Colon (tissue), 2 donors: Measurements from ENCODE around the gene ZNF70.

Experiments used
- FAIRE-seq: peaks from 2 replicates; lab custom pipeline; 2012; peaks lifted over from hg19 to GRCh38; lab: Jason Lieb, UNC
- donor health status: control.
- donor health status: control.

Gene ZNF70

GRCh38 chr22:23779083-23779482, 28.2 kb upstream of the ZNF70 start:
- no peak for FAIRE-seq

DNA sequence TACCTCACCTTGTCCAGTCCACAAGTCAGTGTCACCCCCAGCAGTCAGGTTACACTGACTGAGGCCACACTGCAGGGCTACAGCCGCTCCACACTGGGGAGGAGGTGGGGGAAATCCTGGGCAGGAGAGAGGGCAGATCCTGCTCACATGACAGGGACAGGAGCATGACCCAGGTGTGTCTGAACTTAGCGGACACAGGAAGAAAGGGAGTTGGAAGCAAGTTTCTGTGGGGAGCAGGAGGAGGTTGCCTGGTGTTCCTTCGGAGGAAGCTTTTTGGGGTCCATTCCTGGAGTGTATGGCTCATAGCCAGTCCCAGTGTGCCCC, 27.6 kb upstream of the ZNF70 start:
- no peak for FAIRE-seq

DNA sequence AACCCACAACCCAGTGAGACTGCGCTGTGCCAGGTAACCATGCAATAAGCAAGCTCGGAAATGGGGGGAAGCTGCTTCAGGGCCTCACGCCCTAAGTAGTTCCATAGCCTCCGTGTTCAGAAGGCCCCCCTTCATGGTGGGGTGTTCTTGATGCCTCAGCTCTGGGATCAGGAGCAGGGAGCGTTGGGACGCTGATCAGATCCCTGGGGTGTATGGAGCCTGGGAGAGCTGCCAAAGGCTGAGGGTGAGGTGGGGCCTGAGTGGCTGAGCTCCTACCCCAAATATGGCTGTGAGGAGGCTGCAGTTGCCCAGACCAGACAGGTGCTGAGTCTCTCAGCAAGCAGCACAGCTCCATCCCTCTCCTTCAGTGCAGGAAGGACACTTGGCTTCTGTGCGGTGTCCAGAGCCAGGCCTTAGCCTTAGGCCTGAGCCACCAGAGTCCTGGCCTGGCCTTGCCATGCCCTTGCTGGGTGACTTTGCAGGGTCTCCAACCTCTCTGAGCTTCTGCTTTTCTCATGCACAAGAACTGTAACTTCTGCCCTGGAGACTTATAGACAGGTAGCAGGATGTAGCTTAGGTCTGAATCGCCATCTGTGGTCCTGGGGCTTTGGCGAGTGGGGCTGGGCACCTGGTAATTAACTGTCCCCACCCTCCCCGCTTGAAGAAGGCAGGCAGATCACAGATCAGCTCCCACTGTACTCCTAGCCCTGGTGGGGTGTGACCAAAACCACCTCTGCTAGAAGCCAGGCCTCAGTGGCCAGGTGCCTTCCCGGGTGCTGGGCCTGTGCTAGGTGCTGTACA, 27.1 kb upstream of the ZNF70 start:
- no peak for FAIRE-seq

DNA sequence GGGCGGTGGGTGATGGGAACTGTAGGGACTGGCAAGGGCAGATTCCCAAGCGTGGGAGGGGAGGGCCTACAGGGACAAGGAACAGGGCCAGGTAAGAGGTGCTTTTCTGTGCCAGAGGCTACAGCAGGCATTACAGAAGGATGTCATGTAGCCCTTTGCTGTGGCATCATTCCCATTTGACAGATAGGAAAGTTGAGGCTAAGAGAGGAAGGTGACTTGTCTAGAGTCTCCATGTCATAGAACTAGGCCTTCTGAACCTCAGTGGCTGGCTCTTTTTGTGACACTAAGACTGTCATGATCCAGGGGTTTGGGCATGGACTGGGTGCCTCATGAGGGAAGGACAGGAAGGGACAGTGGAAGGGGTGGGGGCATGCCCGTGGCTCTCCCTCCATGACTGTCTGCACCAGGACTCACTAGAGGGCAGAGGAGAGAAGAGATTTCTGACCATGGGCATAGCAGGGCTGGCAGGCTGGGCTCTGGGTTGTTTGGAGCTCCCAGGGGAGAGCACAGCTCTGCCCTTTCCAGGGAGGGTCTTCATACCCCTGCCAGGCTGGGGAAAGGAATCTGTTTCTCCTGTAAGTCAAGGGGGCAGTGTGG, 25.0 kb upstream of the ZNF70 start:
- no peak for FAIRE-seq

DNA sequence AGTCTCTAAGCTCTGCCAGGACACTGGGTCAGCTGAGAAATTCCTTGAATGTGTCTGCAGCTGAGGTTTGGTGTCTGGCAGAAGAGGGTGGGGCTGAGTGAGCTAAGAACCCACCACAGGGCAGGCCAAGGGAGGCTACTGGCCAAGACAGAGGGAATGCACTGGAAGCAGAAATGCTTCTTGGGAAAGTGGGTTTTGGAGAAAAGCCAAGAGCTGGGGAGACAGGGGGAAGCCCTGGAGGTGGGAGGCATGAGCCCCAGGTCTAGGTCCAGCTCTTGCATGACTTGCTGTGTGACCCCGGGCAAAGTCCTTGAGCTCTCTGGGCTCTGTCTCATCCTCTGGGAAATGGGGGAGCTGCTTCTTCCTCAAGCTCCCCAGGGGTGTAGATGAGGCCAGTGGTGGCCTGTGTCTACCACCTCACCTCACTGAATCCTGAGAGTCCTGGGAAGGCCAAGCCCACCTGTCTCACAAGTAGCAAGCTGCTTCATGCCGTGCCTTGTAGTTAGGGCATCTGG, 24.1 kb upstream of the ZNF70 start:
- no peak for FAIRE-seq

GRCh38 chr22:23774114-23774921, 23.4 kb upstream of the ZNF70 start:
- no peak for FAIRE-seq

DNA sequence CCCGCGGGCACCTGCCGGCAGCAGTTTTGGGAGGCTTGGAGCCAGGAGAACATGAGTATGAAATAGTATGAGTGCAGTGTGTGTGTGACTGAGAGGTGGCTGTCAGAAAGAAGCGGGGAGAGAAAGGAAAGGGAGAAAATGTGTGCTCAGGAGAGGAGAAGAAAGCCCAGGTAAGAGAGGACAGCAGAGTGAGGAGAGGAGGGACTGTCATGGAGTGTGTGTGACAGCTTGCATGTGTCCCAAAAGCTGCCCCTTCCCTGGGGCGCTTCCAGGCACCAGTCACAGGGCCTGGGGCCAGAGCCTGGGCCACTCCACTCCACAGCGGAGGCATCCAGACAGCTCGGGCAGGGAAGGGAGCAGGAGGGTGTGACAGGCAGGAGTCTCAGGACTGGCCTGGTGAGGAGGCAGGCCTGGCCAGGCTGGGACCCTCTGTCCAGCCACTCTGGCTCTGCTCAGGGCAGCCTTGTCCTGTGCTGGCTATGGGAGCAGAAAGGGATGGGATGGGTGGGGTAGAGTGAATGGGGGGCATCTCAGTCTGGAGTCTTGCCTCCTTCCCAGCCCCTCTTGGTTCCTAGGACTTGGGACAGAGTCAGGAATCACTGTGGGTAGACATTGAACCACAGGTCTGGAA, 22.7 kb upstream of the ZNF70 start:
- no peak for FAIRE-seq

DNA sequence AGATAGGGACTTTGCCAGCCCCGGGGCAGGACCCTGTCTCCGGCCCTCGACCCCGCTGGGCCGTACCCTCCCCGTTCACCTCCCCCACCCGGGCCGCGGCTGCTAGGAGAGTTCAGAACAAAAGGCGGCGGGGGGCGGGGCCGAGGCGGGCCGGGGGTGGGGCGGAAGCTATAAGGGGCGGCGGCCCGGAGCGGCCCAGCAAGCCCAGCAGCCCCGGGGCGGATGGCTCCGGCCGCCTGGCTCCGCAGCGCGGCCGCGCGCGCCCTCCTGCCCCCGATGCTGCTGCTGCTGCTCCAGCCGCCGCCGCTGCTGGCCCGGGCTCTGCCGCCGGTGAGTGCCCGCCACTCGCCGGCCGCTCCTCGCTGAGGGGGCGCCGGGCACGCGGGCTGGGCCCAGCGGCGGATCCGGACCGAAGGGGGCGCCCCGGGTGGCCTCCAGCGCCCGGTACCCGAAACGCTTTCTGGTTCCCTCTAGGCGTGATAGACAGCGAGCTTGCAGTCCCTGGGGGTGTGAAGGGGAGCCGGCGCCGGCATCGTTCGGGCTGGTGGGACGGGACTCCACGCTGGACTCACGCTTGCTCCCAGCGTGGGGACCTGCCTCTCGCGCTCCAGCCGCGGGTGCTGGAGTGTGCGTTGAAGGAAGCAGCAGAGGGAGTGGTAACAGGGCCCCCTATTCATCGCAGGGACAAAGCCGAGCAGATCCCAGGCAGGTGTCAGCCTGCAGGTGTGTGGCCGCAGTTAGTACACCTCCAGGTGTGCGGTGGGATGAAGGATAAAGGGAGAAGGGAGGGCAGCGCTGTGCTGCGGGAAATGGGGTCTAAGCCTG, 21.9 kb upstream of the ZNF70 start, which contains the start of gene MMP11:
MMP11 (plus strand) TSS at position 201 of the 825 bp plus-strand sequence; CDS start at position 223, 22 bp downstream.
- no peak for FAIRE-seq

- FAIRE-seq, result no peak
These were observed 21.4 kb upstream of the ZNF70 start for GRCh38 chr22:23772315-23772648.

DNA sequence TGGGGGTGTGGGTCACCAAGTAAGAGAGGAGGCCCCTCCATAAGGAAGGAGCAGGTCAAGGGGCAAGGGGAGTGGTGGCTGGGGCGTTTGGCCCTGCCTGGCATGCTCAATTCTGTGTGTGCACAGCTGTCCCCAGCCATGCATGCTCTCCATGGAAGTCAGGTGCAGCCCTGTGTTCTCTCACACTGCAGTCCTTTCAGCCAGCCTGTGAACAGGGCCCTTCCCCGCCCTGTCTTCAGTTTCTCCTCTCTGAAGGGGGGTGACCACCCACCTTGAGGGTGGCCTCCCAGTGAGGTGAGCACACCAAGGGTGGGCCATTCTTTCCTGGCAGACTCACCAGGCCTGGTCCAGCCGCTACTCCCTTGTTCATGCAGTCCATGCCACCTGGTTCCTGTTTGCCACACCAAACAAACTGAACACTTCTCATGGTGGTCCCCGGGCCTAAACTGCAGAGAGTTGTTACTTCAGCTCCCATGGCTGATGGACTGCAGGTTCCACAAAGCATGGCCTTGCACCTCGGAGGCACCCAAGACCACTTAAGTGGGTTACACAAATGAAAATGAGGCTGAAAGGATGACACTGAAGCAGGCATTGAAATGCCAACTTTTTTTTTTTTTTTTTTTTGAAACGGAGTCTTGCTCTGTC, 18.5 kb upstream of the ZNF70 start:
- FAIRE-seq, result no peak

GRCh38 chr22:23767673-23768548, 17.0 kb upstream of the ZNF70 start, which contains the start of gene CHCHD10:
CHCHD10 (minus strand) TSS chr22:23767972; CDS start chr22:23767874, 98 bp downstream.
- FAIRE-seq, result no peak

DNA sequence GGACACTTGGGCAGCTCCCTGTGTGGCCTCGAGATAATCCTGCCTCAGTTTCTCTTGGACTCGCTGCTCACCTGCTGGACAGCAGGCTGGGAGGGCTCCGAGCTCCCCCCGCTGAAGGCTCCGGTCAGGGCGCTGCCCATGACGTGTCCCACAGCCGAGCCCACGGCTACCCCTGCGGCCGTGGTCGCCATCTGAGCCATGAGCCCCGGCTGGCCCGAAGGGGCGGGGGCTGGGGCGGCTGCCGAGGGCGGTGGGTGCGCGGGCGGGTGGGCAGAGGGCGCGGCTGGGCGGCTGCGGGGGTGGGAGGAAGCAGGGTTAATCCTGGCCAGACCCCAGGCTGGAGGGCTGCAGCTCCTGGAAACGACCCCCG, 16.4 kb upstream of the ZNF70 start:
- FAIRE-seq, result no peak

GRCh38 chr22:23764899-23765881, 14.3 kb upstream of the ZNF70 start:
- FAIRE-seq, result no peak

DNA sequence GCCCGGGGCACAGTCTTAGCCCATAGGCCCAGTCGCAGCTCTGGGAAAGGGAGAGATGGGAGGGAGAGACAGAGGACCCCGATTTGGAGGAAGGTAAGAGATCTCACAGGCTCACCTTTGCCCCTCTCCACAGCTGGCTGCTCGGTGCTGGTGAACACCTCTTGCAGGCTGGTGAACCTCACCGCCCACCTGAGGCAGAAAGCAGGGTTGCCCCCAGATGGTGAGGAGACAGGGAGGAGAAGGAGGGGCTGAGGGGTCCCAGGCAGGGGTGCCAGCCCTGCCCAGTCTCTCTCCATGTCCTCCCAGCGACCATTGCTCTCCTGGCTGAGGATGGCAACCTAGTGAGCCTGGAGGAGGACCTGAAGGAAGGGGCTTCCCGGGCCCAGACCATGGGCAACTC, 13.0 kb upstream of the ZNF70 start:
- FAIRE-seq, result no peak

GRCh38 chr22:23763579-23763945, 12.7 kb upstream of the ZNF70 start:
- no peak for FAIRE-seq

DNA sequence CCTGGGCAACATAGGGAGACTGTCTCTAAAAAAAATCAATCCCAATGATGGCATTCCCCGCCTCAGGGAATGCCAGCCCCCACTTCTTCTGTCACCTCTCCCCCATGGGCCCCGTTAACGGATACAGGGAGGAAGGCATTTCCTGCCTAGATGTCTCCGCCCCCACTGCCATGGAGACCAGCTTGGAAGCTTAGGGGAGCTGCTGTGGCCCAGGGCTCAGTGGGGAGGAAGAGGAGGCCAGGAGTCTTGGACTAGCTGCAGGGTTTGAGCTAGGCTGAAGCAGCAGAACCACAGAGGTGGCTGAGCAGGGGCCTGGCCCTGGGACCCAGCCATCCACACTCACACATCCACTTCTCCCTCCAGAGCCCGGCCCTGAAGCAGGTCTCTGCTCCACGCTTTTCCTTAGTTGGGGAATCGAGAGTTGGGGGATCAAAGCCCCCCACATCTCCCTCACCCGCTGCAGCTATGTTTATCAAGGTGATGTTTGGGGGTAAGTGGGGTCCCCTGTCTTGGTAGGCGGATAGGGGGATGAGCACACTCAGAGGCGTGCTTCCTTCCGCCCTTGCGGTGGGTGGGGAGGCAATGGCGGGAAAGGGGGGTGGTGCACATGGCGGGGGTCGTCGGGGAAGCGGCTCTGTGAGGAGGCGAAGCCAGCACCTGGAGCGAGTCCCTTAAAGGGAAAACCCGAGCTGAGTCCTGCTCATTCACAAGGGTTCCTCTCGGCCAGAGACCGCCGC, 12.1 kb upstream of the ZNF70 start, which contains the start of gene C22orf15:
C22orf15 (plus strand) TSS at position 149 of the 737 bp plus-strand sequence; CDS start at position 466, 317 bp downstream.
- FAIRE-seq, result no peak

DNA sequence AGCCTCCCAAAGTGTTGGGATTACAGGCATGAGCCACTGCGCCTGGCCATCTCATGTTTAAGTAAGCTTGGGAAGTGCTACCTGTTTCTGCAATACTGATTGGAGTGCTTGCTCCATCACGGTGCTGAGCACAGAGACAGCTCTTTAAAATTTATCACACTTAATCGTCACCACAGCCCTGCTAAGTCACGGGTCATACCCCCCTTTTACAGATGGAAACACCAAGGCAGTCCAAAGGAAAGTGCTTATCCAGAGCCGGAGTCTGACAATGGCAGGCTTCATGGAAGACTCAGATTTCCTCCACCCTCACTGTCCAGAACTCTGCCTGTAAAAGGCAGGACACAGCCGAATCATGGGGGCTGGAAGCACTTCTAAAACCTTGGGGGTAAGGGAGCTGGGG, 9.1 kb upstream of the ZNF70 start:
- FAIRE-seq, result no peak

- FAIRE-seq, result no peak
These were observed 8.7 kb upstream of the ZNF70 start for GRCh38 chr22:23759566-23759965.
